HG02798 (cell line): ENCODE measurements around the gene FRAT1.
A peak's percentile ranks its signal among the peaks of the same experiment; 100 is the strongest.
"Not testable (repeated sequence)": the region's sequence is repeated elsewhere in the genome, so short reads cannot be mapped to it uniquely, and the experiment has no call there.

Experiments
- ATAC-seq: cut with Tn5 transposase; IDR thresholded peaks from one replicate; pipeline ENCODE4 v1.9.1; 2021; ENCODE audit warnings: mild to moderate bottlenecking; ENCODE audit not compliant: unreplicated experiment, poor library complexity

The FRAT1 gene

DNA sequence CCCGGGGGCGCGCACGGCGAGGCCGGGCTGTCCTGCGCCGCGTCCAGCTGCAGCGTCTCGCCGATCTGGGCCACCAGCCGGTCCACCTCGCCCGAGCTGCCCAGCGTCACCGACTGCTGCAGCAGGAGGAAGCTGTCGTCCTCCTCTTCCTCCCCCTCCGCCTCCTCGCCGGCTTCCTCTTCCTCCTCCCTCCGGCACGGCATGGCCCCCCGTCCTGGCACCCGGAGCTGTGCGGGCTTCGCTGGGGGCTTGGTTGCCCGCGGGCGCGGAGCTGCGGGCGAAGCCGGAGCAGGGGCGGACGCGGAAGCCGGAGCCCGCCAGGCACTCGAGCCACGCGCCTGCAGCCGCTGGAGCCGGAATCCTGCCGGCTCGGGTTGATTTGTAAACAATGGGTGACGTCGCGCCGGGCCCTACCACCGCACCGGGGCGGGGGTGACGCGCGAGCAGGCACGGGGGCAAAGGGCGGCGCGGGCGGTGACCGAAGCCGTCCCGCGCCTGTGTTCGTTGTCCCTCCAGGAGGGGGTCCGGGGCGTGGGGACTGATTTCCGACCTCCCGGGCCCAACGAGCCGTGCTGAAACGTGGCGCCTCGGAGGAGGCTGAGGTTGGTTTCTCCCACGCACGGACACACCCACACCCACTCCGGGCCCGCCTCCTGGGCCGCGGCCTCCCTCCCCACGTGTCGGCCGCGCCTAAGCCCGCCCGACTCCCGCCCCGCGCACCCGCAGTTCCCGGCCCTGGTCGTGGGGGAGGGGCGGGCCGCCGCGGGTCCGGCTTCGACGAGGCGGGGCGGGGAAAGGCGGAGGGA, 15.5 kb downstream of the FRAT1 start, which contains the start of gene FRAT2:
TSS of gene FRAT2 (minus strand) at position 360 of the 806 bp plus-strand sequence. CDS start at position 203, 157 bp downstream.
- peak; percentile 89 for ATAC-seq

DNA sequence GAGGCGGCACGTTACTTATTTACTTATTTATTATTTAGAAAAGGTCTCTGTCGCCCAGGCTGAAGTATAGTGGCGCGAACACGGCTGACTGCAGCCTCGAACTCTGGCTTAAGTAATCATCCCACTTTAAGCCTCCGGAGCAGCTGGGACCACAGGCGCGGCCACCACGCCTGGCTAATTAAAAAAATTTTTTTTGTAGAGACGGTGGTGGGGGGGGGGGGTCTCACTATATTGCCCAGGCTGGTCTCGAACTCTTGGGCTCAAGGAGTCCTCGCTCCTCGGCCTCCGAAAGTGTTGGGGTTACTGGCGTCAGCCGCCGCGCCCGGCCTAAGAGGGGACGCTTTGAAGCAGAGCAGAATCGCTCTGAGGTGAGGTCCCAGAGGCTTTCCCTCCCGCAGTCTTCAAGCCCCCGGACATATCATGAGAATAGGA, 16.1 kb downstream of the FRAT1 start:
- ATAC-seq: no peak

DNA sequence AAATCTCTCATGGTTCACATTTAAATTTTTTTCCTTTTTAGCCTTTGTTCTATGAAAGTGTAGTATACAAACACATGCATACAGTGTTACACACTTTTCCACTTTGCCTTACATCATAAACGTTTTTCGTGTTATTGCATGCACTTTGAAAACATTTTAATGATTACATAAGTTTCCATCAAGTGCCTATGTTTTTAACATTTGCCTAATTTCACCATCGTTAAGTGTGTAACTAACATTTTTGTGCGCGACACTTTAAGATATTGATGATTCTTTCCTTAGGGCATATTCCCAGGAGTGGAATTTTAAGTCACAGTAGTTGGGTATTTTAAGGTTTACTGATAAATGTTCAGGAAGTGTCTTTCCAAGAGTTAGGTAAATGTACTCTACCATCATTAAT, 16.9 kb downstream of the FRAT1 start:
- no peak for ATAC-seq

DNA sequence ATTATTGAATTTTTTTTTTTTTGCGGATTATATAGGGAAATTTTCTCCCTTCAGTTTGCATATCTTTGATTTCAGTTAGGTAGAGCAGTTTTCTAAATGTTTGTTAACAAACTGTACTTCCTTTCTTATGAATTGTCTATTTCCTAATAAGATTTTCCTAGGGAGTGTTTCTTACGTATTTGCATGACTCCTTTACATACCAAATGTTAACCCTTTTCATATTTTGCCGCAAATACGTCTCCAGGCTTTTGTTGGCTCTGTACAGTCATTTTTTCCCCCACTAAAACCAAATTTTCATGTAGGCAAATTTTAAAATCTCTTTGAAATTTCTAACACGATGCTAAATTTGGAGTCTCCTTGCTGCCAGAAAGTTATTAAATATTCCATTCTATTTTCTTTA, 17.4 kb downstream of the FRAT1 start:
- ATAC-seq: no peak

DNA sequence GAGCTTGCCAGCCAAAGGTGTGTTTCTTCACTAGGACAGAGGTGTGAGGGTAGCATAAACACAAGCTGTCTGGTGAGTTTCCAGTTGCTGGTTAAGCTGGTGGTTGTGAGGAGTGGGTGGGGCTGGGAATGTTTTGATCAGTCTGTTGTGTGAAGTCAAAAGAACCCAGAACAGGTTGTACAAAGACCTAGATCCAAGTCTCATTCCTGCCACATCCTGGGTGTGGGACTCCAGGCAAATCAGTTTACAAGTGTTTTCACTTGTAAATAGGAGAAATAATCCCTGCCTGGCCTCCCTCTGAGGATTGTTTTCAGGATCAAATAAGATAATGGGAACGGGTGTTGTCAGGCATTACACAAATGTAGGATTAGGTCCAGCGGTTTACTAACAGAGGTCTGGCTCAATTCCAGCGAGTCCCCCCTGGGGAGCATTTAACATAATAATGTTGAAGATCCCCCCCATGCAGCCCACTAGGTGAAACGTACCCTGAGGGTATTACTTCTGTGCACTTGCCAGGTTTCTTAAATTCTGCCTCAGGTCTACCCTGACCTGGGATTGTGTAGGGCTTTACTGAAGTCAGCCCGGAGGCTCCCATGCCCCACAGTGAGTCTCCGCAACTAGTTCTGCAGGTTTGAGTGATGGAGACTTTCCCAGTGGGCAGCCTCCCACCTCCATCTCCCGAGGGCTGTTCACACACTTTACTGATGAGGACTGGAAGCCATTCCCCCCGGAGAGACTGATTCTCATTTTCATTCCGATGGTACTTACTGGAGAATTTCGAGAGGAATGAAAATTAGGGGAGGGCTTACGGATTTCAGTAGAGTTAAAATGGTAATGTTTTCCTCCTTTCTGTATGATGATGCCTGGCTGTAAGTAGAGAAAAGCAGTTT, 18.1 kb downstream of the FRAT1 start:
- no peak for ATAC-seq

DNA sequence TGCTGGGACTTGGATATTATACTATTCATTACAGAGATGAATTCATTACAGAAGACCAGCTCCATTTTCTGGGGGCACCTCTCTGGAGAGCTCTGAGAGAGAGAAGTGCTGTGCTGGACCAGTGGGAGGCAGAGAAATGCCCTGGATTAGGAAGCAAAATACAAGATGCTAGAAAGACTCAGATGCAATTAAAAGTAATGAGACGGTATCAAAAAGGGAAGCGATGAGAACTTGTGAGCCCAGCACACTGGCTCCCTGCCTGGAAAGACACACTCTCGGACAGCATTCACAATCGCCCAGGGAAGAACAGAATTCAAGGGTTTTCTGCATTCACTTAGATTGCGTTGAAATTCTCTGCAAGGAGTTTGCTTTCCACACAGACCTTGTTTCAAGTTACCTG, 19.0 kb downstream of the FRAT1 start:
- no peak for ATAC-seq

DNA sequence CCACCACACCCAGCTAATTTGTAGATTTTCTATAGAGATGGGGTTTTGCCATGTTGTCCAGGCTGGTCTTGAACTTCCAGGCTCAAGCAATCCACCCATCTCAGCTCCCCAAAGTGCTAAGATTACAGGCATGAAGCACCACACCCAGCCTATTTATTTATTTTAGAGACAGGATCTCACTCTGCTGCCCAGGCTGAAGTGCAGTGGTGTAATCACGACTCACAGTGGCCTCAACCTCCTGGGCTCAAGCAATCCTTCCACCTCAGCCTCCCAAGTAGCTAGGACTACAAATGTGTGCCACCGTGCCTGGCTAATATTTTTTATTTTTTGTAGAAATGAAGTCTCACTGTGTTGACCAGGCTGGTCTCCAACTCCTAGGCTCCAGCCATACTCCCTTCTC, 22.3 kb downstream of the FRAT1 start:
- no peak for ATAC-seq

DNA sequence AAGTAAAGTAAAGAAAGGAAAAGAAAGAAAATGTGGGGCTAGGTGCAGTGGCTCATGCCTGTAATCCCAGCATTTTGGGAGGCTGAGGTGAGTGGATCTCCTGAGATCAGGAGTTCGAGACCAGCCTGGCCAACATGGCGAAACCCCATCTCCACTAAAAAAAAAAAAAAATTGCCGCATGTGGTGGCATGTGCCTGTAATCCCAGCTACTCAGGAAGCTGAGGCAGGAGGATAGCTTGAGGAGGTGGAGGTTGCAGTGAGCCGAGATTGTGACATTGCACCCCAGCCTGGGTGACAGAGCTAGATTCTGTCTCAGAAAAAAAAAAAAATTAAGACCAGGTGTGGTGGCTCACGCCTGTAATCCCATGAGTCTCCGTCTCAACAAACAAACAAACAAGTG, 24.6 kb downstream of the FRAT1 start:
- ATAC-seq: not testable (repeated sequence)

DNA sequence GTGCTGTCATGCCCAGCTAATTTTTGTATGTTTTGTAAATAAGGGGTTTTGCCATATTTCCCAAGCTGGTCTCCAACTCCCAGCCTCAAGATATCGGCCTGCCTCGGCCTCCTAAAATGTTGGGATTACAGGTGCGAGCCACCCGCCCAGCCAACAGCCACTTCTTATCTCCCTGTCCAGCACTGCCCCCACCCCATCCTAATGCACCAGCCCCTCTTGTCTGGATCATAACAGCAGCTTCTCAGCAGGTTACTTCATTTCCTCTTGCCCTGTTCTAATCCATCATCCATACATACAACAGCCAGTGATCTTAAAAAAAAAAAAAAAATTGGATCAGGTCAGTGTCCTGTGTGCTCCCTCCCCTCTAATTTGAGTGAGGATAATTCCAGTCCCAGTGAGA, 28.2 kb downstream of the FRAT1 start:
- no peak for ATAC-seq

DNA sequence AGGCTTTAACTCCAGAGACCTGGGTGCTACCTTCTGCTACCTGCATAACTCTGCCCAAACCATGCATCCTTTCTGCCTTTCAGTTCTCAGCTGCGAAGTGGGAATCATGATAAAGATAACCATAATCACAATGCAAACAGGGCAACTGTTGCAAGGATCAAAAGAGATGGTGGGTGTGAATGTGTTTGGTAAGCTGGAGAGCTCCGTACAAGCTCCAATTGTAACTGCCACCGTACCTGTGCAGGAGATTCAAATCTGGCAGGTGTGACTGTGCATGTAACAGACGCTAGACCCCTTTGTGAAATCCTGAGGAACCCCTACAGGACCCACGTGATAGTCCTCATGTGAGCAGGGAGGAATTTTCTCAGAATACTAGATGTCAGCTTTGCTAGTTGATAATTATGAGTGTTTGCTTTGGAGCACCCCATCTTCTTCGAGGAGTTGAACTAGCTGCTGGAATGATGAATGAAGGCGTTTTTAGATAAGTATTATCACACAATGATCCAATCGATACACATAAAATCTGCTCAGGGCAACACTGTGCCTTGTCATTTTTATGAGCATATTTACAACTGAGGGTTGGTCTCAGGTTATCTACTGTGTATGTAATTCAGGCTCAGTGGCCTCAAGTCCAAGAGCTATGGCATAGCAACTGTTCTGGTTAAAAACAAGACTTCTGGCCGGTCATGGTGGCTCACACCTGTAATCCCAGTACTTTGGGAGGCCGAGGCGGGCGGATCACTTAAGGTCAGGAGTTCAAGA, 30.9 kb downstream of the FRAT1 start:
- no peak for ATAC-seq

DNA sequence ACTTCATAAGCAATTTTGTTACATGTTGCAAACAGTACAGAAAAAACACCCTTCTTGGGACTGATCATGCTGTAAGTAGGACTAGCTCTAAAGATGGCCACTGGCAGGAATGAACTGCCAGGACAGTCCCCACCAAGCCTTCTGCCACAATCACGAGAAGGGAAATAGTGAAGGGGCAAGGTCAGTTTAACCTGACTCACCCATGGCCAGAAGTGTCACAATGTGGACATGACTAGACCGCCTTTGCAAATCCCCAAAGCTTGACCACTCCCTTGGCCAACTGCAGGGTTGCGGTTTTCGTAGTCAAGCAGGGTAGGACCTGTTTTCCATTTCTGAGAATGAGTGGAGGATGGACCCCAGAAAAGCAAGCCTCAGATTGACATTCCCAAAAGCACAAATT, 34.9 kb downstream of the FRAT1 start:
- ATAC-seq: no peak

DNA sequence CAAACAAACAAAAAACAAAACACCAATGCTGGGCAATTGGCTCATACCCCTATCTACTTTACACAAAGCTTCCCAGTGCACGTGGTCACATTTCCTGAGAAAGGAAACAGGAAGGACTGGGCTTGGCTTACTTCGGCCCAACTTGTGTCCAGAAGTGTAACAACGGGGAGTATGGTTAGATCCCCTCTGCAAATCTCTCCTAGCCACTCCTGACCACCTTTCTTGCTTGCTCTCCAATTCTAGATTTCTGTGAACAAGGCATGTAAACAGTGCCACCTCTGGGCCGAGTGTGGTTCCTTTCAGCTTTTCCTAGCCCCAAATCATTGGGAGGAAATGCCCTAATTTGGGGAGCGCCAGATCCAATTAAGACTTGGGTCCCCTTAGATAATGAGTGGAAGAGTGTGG, 36.5 kb downstream of the FRAT1 start:
- no peak for ATAC-seq

DNA sequence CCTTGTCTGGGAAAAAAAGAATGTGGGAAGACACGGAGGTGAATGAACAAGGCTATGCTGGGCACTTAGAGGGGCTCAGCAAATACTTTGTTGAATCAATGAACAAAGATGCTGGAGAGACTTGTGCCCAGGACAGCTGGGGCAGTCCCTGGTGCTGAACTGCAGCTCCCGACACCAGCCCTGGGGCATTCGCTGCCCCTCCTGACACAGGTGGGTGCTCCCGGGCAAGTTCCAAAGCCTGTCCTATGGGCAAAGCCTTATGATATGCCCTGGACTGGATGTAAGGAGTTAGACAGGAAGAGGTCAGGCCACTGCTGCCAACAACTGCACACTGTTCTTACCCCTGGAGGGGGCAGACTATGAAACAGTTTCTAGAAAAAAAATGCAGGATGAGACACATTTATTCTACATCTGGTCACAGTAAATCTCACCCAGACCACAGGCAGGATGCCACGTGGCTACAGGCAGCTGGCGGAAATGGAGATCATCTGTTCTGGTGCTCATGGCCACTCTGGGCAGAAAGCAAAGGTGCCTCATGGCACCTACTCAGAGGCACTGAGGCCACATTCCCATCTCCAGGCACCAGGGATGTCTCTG, 37.3 kb downstream of the FRAT1 start:
- no peak for ATAC-seq

DNA sequence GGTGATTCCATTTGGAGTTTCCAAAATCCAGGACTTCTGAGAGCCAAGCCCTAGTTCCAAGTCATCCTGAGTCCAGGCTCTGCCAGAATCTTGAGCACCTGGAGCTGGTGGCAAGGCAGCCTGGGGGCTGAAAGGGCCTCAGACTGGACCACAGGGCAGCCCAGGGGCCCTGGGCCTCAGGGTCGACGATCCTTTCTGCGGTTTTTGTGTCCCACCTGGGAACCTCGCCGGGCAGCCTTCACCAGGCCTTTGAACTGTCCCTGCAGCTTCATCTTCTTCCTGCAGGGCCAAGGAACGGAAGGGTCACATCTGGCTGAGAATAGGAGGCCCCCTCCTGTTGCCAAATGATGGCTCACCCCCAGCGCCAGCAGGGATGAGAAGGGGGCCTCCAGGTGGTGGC, 37.8 kb downstream of the FRAT1 start:
- no peak for ATAC-seq

DNA sequence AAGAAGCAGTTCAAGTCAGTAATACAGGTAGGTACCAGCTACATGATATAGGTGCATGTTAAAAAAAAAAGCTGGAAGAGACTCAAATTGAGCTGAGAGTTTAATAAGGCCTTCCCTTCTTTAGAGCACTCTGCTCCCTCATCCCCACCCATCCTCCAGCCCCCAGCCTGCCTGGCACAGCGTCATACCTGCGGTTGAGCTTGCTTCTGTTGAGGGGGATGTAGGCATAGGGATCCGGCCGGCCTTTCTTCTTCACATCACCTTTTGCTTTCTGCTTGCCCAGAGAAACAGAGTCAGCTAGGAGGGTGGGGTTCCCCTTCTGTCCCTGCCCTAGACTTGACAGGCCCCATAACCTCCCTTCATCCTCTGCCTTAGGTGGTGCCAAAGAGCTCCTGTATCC, 39.3 kb downstream of the FRAT1 start:
- no peak for ATAC-seq

DNA sequence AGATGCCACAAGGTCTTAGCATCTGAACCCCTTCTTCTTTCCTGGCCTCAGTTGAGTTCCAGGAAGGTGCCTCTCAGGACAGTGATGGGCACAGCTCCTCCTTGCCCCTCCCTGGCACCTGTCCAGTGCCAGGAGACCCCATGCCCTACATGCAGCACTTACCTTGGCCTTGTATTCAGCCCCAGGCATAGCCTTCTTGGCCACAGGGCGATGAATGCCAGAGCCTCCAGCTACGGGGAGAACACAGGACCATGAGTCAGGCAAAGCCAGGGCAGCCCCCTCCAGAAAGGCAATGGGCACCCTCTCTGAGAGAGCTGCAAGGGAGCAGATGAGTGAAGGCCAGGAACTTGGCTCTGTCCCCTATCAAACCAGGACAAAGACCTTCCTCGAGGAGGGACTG, 39.7 kb downstream of the FRAT1 start:
- ATAC-seq: no peak

DNA sequence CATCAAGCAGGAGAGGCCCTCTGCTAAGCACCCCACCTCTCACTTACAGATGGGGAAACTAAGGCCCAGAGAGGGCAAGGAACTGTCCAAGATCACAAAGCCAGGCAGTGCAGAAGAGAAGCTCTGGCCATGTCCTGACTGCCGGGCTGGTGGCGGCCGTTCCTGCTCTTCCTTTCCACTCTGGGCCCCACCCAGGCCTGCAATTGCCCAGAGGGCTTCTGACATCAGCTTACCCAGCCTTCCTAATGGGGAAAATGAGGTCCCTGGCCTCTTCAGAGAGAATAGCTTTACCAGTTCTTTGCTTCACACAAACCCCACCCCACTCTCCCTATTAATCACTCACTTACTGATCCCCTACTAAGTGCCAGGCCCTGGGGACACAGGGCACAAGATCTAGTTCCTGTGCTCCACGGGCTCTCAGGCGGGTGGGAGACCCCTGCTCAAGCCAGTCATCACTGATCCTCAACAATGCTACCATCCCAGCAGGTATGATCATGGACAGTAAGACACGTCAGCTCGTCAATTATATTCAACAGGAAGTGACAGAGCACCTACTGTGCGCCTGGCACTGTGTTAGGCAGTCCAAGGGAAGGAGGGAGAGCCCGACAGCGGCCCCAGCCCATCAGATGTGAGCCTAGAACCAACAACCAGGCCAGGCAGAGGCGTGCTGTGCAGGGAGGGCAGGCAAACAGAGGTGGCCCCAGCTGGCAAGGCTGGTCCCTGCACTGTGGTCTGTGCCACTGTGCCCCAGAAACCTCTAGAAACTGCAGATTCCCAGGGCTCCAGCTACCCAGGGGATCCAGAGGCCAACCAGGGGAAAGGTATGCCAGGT, 41.9 kb downstream of the FRAT1 start:
- no peak for ATAC-seq

DNA sequence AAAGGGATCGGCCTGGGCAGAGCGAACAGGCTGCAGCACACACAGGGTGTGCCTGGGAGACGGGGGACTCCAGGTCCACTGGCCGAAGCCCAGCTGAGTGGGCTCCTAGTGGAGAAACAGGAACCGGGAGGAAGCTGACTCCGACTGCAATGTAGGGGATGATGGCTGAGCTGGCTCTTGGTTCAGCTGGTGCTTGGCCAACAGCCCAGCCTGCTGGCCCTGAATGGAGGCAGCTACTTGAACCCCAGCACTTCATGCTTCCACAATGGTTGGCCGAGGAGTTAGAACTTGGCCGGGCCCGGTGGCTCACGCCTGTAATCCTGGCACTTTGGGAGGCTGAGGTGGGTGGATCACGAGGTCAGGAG, 42.4 kb downstream of the FRAT1 start:
- no peak for ATAC-seq

DNA sequence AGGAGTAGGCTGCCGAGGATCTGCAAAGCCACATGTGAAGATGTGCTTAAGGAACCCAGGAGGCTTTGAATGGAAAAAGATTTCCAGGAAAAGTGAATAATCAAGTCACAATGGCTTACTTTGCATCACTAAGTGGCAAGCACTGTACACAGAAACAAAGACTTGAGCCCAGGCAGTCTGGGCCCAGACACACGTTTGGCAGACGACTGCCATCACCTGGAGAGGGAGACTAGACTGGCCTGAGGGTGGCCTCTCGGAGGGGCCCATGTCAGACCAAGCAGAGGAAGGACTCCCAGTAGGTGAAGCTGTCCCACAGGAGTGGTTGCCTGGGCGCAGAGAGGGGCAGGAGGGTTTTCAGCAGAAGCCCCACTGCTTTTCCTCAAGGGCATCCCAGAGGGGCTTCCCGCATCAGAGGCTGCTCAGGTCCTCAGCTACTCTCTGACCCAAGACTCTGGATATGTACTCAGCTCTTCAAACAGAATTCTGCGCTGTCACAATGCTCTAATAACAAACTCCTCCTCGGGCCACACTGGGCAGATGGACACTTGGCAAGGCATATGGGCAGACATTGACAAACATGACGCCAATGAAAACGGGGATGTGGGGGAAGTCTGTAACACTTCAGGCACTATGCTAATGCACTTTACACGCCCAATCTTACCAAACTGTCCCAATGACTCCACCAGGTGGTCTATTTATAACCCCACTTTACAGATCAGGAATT, 43.4 kb downstream of the FRAT1 start:
- no peak for ATAC-seq
